ENCODE results near the gene HMOX1.

DNA sequence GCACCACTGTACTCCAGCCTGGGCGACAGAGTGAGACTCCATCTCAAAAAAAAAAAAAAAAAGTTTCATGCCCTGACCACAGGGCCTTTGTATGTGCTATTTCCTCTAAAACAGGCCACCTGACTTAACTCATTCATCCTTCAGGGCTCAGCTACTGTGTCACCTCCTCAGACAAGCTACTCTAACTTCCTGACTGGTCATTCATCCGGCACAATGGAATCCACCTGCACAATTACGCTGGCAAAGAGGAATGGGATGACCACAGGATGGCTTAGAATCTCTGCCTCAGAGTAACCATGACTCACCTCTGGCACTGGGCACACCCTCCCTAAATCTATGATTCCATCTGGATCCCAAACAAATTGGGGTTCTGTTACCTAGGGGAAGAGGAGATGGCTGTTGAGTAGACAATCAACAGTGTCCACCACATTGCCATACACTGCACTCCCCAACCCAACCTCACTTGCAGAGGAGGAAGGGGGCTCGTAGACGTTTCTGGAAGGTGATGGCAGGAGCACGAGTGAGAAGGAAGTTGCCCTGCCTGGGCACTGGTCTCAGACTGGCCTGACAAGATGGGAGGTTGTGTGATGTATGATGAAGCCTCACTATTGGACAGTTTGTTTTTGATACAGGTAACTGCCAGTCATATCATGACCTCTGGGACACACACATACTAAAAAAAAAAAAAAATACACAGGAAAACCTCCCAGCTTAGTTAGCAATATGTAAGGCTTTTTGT, 22.8 kb upstream of the HMOX1 start:
- TF ChIP-seq, protein P1, sequence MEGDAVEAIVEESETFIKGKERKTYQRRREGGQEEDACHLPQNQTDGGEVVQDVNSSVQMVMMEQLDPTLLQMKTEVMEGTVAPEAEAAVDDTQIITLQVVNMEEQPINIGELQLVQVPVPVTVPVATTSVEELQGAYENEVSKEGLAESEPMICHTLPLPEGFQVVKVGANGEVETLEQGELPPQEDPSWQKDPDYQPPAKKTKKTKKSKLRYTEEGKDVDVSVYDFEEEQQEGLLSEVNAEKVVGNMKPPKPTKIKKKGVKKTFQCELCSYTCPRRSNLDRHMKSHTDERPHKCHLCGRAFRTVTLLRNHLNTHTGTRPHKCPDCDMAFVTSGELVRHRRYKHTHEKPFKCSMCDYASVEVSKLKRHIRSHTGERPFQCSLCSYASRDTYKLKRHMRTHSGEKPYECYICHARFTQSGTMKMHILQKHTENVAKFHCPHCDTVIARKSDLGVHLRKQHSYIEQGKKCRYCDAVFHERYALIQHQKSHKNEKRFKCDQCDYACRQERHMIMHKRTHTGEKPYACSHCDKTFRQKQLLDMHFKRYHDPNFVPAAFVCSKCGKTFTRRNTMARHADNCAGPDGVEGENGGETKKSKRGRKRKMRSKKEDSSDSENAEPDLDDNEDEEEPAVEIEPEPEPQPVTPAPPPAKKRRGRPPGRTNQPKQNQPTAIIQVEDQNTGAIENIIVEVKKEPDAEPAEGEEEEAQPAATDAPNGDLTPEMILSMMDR (IDR thresholded peaks at IDR 0.05 in 4 of 5, conservative IDR thresholded peaks at IDR 0.05 in 1 of 5): no peak
- TF ChIP-seq POLR2A (IDR thresholded peaks at IDR 0.05): no peak
